ENCODE results near the gene ZC3H18. TPM values are rescaled to one million over a fixed set of nuclear protein-coding genes. Genes with fewer than 3 reads are reported as not detected.

The ZC3H18 gene
- total RNA-seq, 1 donor, result 17.7 TPM

GRCh38 chr16:88655733-88656281, 85.6 kb downstream of the ZC3H18 start:
- no peak for TF ChIP-seq CTCF (IDR thresholded peaks at IDR 0.05; ENCODE audit: insufficient read depth, low read depth, low read length)
- DNase-seq (ENCODE audit: low read depth), result no peak
- no peak overlapping the region for H3K4me3 ChIP-seq (ENCODE audit: low read depth, low read length)

GRCh38 chr16:88656291-88656980, 86.2 kb downstream of the ZC3H18 start:
- H3K4me3 ChIP-seq (ENCODE audit: low read depth, low read length), result no peak overlapping the region
- no peak for DNase-seq (ENCODE audit: low read depth)
- no peak for TF ChIP-seq CTCF (IDR thresholded peaks at IDR 0.05; ENCODE audit: insufficient read depth, low read depth, low read length)

- no peak overlapping the region for H3K4me3 ChIP-seq (ENCODE audit: low read depth, low read length)
- no peak for TF ChIP-seq CTCF (IDR thresholded peaks at IDR 0.05; ENCODE audit: insufficient read depth, low read depth, low read length)
- DNase-seq (ENCODE audit: low read depth), result no peak
These were observed 87.2 kb downstream of the ZC3H18 start for GRCh38 chr16:88657371-88657770.

GRCh38 chr16:88658714-88659113, 88.5 kb downstream of the ZC3H18 start:
- DNase-seq (ENCODE audit: low read depth), result no peak
- no peak for TF ChIP-seq CTCF (IDR thresholded peaks at IDR 0.05; ENCODE audit: insufficient read depth, low read depth, low read length)
- H3K4me3 ChIP-seq (ENCODE audit: low read depth, low read length), result no peak overlapping the region

GRCh38 chr16:88659160-88659559, 89.0 kb downstream of the ZC3H18 start:
- H3K4me3 ChIP-seq (ENCODE audit: low read depth, low read length), result no peak overlapping the region
- no peak for TF ChIP-seq CTCF (IDR thresholded peaks at IDR 0.05; ENCODE audit: insufficient read depth, low read depth, low read length)

GRCh38 chr16:88661468-88661867, 91.3 kb downstream of the ZC3H18 start:
- H3K4me3 ChIP-seq (ENCODE audit: low read depth, low read length), result no peak overlapping the region
- no peak for DNase-seq (ENCODE audit: low read depth)
- TF ChIP-seq CTCF (IDR thresholded peaks at IDR 0.05; ENCODE audit: insufficient read depth, low read depth, low read length), result no peak

More at GRCh38 chr16:88659160-88659559, 89.0 kb downstream of the ZC3H18 start:
- DNase-seq (ENCODE audit: low read depth), result no peak
